ENCODE data around the gene GEMIN4. TPM values are rescaled to one million over a fixed set of nuclear protein-coding genes. Genes with fewer than 3 reads are reported as not detected.
"Not testable (repeated sequence)": the region's sequence is repeated elsewhere in the genome, so short reads cannot be mapped to it uniquely, and the experiment has no call there.

GEMIN4 gene
- total RNA-seq, 1 donor from 2014 or later, result 15.6 TPM

- no peak overlapping the region for H3K9ac ChIP-seq
- H2AFZ ChIP-seq (replicated peaks), result no peak overlapping the region
- no peaks in the 10 kb centered on the region for H4K20me1 ChIP-seq (ENCODE audit: low read depth)
- Mint-ChIP-seq H3K27ac (no peak overlapping the region), H3K4me3 (no peak overlapping the region), H3K9me3 (no peaks in the 10 kb centered on the region), H3K36me3 (peaks cover 16% of the 10 kb centered on the region), H3K27me3 (ENCODE audit: insufficient read depth, low read depth) (peaks cover 5% of the 10 kb centered on the region), H3K4me1 (peaks cover 13% of the 10 kb centered on the region)
- no peaks in the 10 kb centered on the region for H3K4me1 ChIP-seq
- H3K4me2 ChIP-seq, result no peak overlapping the region
- no peaks in the 10 kb centered on the region for H3K27me3 ChIP-seq
- no peak overlapping the region for H3K4me3 ChIP-seq
- H3K9me3 ChIP-seq (ENCODE audit: low read depth), result no peaks in the 10 kb centered on the region
- no peak for DNase-seq (ENCODE audit: low spot score)
- H3F3A ChIP-seq (ENCODE audit: low read depth), result peaks cover 5% of the 10 kb centered on the region
- peaks cover 13% of the 10 kb centered on the region for H3K79me2 ChIP-seq (ENCODE audit: low read depth)
- TF ChIP-seq CTCF (IDR thresholded peaks at IDR 0.05) (no peak), EZH2 (IDR thresholded peaks at IDR 0.05) (no peak), EZH2phosphoT487 (IDR thresholded peaks at IDR 0.05) (no peak)
- H3K27ac ChIP-seq, result no peak overlapping the region
- no peaks in the 10 kb centered on the region for H3K36me3 ChIP-seq
Measured at GRCh38 chr17:789160-789840, 37.2 kb upstream of the GEMIN4 start.

- Histone ChIP-seq H2AFZ (replicated peaks) (no peak overlapping the region), H4K20me1 (ENCODE audit: low read depth) (peaks cover under 1% of the 10 kb centered on the region)
Measured at GRCh38 chr17:788551-788950, 36.5 kb upstream of the GEMIN4 start.

GRCh38 chr17:787641-788221, 35.7 kb upstream of the GEMIN4 start:
- H3K4me1 Mint-ChIP-seq, result peaks cover 20% of the 10 kb centered on the region
- peaks cover 5% of the 10 kb centered on the region for H3F3A ChIP-seq (ENCODE audit: low read depth)
- H3K27ac ChIP-seq, result no peak overlapping the region

More at GRCh38 chr17:788551-788950, 36.5 kb upstream of the GEMIN4 start:
- no peaks in the 10 kb centered on the region for H3K9me3 Mint-ChIP-seq
- H3K4me3 Mint-ChIP-seq, result no peak overlapping the region
- Histone ChIP-seq H3F3A (ENCODE audit: low read depth) (peaks cover 5% of the 10 kb centered on the region), H3K4me3 (no peak overlapping the region), H3K79me2 (ENCODE audit: low read depth) (peaks cover 21% of the 10 kb centered on the region), H3K4me2 (no peak overlapping the region), H3K27me3 (no peaks in the 10 kb centered on the region), H3K36me3 (no peaks in the 10 kb centered on the region), H3K9ac (no peak overlapping the region), H3K9me3 (ENCODE audit: low read depth) (no peaks in the 10 kb centered on the region), H3K27ac (no peak overlapping the region), H3K4me1 (peaks cover 5% of the 10 kb centered on the region)
- no peak for TF ChIP-seq EZH2phosphoT487 (IDR thresholded peaks at IDR 0.05)
- TF ChIP-seq EZH2 (IDR thresholded peaks at IDR 0.05), result no peak
- TF ChIP-seq CTCF (IDR thresholded peaks at IDR 0.05), result no peak
- H3K27ac Mint-ChIP-seq, result no peak overlapping the region
- DNase-seq (ENCODE audit: low spot score), result no peak
- H3K27me3 Mint-ChIP-seq (ENCODE audit: insufficient read depth, low read depth), result peaks cover 4% of the 10 kb centered on the region
- peaks cover 14% of the 10 kb centered on the region for H3K4me1 Mint-ChIP-seq
- H3K36me3 Mint-ChIP-seq, result peaks cover 16% of the 10 kb centered on the region

GRCh38 chr17:785901-786300, 33.8 kb upstream of the GEMIN4 start:
- H3K4me1 ChIP-seq, result peaks cover 16% of the 10 kb centered on the region
- H3K27me3 Mint-ChIP-seq (ENCODE audit: insufficient read depth, low read depth); H3K4me3 ChIP-seq: not testable (repeated sequence)

More at GRCh38 chr17:787641-788221, 35.7 kb upstream of the GEMIN4 start:
- Histone ChIP-seq H3K36me3 (no peaks in the 10 kb centered on the region), H3K4me2 (no peak overlapping the region), H3K9me3 (ENCODE audit: low read depth) (no peaks in the 10 kb centered on the region), H3K9ac (no peak overlapping the region), H3K4me1 (peaks cover 12% of the 10 kb centered on the region), H3K4me3 (no peak overlapping the region), H3K27me3 (no peaks in the 10 kb centered on the region), H4K20me1 (ENCODE audit: low read depth) (peaks cover 9% of the 10 kb centered on the region), H2AFZ (replicated peaks) (no peak overlapping the region), H3K79me2 (ENCODE audit: low read depth) (peaks cover 29% of the 10 kb centered on the region)
- H3K9me3 Mint-ChIP-seq, result no peaks in the 10 kb centered on the region
- no peak for TF ChIP-seq EZH2phosphoT487 (IDR thresholded peaks at IDR 0.05)
- no peak for TF ChIP-seq CTCF (IDR thresholded peaks at IDR 0.05)
- TF ChIP-seq EZH2 (IDR thresholded peaks at IDR 0.05), result no peak
- H3K27me3 Mint-ChIP-seq (ENCODE audit: insufficient read depth, low read depth), result peaks cover 6% of the 10 kb centered on the region
- H3K27ac Mint-ChIP-seq, result no peak overlapping the region
- no peak overlapping the region for H3K4me3 Mint-ChIP-seq
- peaks cover 19% of the 10 kb centered on the region for H3K36me3 Mint-ChIP-seq
- DNase-seq (ENCODE audit: low spot score), result no peak

More at GRCh38 chr17:785901-786300, 33.8 kb upstream of the GEMIN4 start:
- H4K20me1 ChIP-seq (ENCODE audit: low read depth); H3K36me3 ChIP-seq; H3F3A ChIP-seq (ENCODE audit: low read depth); H3K27me3 ChIP-seq; H3K4me2 ChIP-seq; H3K27ac ChIP-seq; H3K36me3 Mint-ChIP-seq; H3K9me3 ChIP-seq (ENCODE audit: low read depth); H3K27ac Mint-ChIP-seq; H3K9me3 Mint-ChIP-seq; H2AFZ ChIP-seq (replicated peaks); H3K4me3 Mint-ChIP-seq; H3K9ac ChIP-seq; DNase-seq (ENCODE audit: low spot score): not testable (repeated sequence)
- peaks cover 47% of the 10 kb centered on the region for H3K79me2 ChIP-seq (ENCODE audit: low read depth)
- H3K4me1 Mint-ChIP-seq, result peaks cover 21% of the 10 kb centered on the region

All from neural progenitor cell (in vitro differentiated cells).